Stimulated activated CD4-positive, alpha-beta T cell treated with anti-CD3 and anti-CD28 coated beads, Interleukin-12 subunit alpha, Interleukin-12 subunit beta, amount 100 ng/mL, for 24 hours (primary cell): ENCODE results near the gene NTM.

ENCODE experiments used
- DNase-seq, 2 experiments: peaks; one replicate each; pipeline ENCODE4 v3.0.0-alpha.2; 2020; ENCODE audit warnings: low read depth in 2 of 2

The NTM gene

GRCh38 chr11:131642756-131643531 is 272.5 kb downstream of the NTM start:
- DNase-seq, result no peak

- DNase-seq, result no peak
Measured at GRCh38 chr11:131644204-131644795, 273.9 kb downstream of the NTM start.

- no peak for DNase-seq
Measured at GRCh38 chr11:131645237-131645636, 274.8 kb downstream of the NTM start.

GRCh38 chr11:131649856-131650255 is 279.4 kb downstream of the NTM start:
- no peak for DNase-seq

GRCh38 chr11:131652231-131652630 is 281.8 kb downstream of the NTM start:
- no peak for DNase-seq

GRCh38 chr11:131653260-131653659 is 282.8 kb downstream of the NTM start:
- DNase-seq, result no peak

GRCh38 chr11:131654849-131655248 is 284.4 kb downstream of the NTM start:
- no peak for DNase-seq

GRCh38 chr11:131656179-131656838 is 285.9 kb downstream of the NTM start:
- DNase-seq, result no peak

- no peak for DNase-seq
Measured at GRCh38 chr11:131656839-131657211, 286.4 kb downstream of the NTM start.

- DNase-seq, result no peak
Measured at GRCh38 chr11:131658414-131658813, 288.0 kb downstream of the NTM start.

GRCh38 chr11:131658952-131659351 is 288.5 kb downstream of the NTM start:
- no peak for DNase-seq

- no peak for DNase-seq
Measured at GRCh38 chr11:131659931-131660330, 289.5 kb downstream of the NTM start.

- no peak for DNase-seq
Measured at GRCh38 chr11:131661132-131661531, 290.7 kb downstream of the NTM start.

GRCh38 chr11:131662317-131662972 is 292.0 kb downstream of the NTM start:
- DNase-seq, result no peak

- no peak for DNase-seq
Measured at GRCh38 chr11:131662993-131663392, 292.6 kb downstream of the NTM start.

- no peak for DNase-seq
Measured at GRCh38 chr11:131663405-131664200, 293.2 kb downstream of the NTM start.

GRCh38 chr11:131664293-131664692 is 293.9 kb downstream of the NTM start:
- DNase-seq, result no peak

GRCh38 chr11:131664816-131665215 is 294.4 kb downstream of the NTM start:
- no peak for DNase-seq

GRCh38 chr11:131665344-131665968 is 295.0 kb downstream of the NTM start:
- no peak for DNase-seq

GRCh38 chr11:131666006-131666405 is 295.6 kb downstream of the NTM start:
- no peak for DNase-seq

- no peak for DNase-seq
Measured at GRCh38 chr11:131666617-131667016, 296.2 kb downstream of the NTM start.
